Measurements from ENCODE around the gene KRTAP10-9.

DNA sequence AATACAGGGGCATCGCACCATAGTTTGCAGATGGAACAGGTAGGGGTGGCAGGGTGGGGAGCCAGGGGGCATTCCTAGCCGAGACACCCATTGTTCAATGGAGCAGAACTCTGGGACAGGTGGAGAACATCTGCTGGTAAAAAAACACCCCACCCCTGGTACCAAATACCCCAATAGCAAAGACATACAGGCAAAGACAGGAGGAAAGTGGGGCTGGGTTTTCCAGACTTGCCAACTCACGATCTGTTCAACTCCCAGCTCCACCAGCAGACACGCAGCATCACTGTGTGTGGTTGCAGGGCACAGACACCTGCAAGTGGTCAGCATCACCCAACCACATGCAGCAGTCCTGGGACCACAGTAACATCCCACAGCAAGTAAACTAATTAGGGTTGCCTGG is 15.3 kb upstream of the KRTAP10-9 start:
- TF ChIP-seq CTCF (tag by site-specific recombination; IDR thresholded peaks at IDR 0.05): no peak
- TF ChIP-seq HOXA7 (CRISPR knock-in tag; IDR thresholded peaks at IDR 0.05; ENCODE audit: borderline replicate concordance): no peak
- no peak for TF ChIP-seq YY1 (tag by site-specific recombination; IDR thresholded peaks at IDR 0.05)
- no peak for TF ChIP-seq PRDM10 (tag by site-specific recombination; IDR thresholded peaks at IDR 0.05)
- no peak for TF ChIP-seq HOXC10 (CRISPR knock-in tag; IDR thresholded peaks at IDR 0.05)
- no peak for TF ChIP-seq ZNF596 (tag by site-specific recombination; IDR thresholded peaks at IDR 0.05)
- no peak for TF ChIP-seq PRDM1 (tag by site-specific recombination; IDR thresholded peaks at IDR 0.05)
- TF ChIP-seq KLF9 (tag by site-specific recombination; IDR thresholded peaks at IDR 0.05; ENCODE audit: low read depth): no peak
- no peak for TF ChIP-seq ZNF174 (tag by site-specific recombination; IDR thresholded peaks at IDR 0.05)

Data from HEK293 (cell line).